HTR-8/SVneo (cell line): ENCODE data around the gene TMEM202.
"Not testable (repeated sequence)": the region's sequence is repeated elsewhere in the genome, so short reads cannot be mapped to it uniquely, and the experiment has no call there.

ENCODE experiments used
- DNase-seq: peaks from one replicate; pipeline ENCODE4 v3.0.0; 2011; ENCODE audit warnings: low spot score, mixed read lengths; ENCODE audit not compliant: insufficient read length
- FAIRE-seq: peaks from 2 replicates; lab custom pipeline; 2011; peaks lifted over from hg19 to GRCh38; lab: Jason Lieb, UNC

Gene TMEM202

GRCh38 chr15:72398648-72399047 lies 543 bp downstream of the TMEM202 start:
- no peak for DNase-seq
- FAIRE-seq: no peak

GRCh38 chr15:72402726-72403125 lies 4.6 kb downstream of the TMEM202 start:
- DNase-seq (no peak), FAIRE-seq (peak; percentile 9)

GRCh38 chr15:72404356-72404755 lies 6.3 kb downstream of the TMEM202 start:
- no peak for FAIRE-seq

GRCh38 chr15:72404841-72405240 lies 6.7 kb downstream of the TMEM202 start:
- no peak for DNase-seq
- FAIRE-seq: no peak

More at GRCh38 chr15:72404356-72404755, 6.3 kb downstream of the TMEM202 start:
- no peak for DNase-seq

GRCh38 chr15:72406936-72407335 lies 8.8 kb downstream of the TMEM202 start:
- no peak for DNase-seq
- FAIRE-seq: peak; percentile 13

- DNase-seq: no peak
- FAIRE-seq: no peak
These were observed 13.0 kb downstream of the TMEM202 start for GRCh38 chr15:72411111-72411510.

- DNase-seq: no peak
- FAIRE-seq: no peak
These were observed 13.4 kb downstream of the TMEM202 start for GRCh38 chr15:72411544-72411943.

- FAIRE-seq, DNase-seq: not testable (repeated sequence)
These were observed 15.2 kb downstream of the TMEM202 start for GRCh38 chr15:72413337-72413736.

GRCh38 chr15:72415304-72415703 lies 17.2 kb downstream of the TMEM202 start:
- no peak for DNase-seq
- no peak for FAIRE-seq

- DNase-seq, FAIRE-seq: not testable (repeated sequence)
These were observed 21.7 kb downstream of the TMEM202 start for GRCh38 chr15:72419768-72420167.

GRCh38 chr15:72420576-72420975 lies 22.5 kb downstream of the TMEM202 start:
- FAIRE-seq: no peak

GRCh38 chr15:72421484-72421883 lies 23.4 kb downstream of the TMEM202 start:
- DNase-seq (no peak), FAIRE-seq (peak; percentile 4)

More at GRCh38 chr15:72420576-72420975, 22.5 kb downstream of the TMEM202 start:
- no peak for DNase-seq

- DNase-seq (no peak), FAIRE-seq (no peak)
These were observed 25.2 kb downstream of the TMEM202 start for GRCh38 chr15:72423256-72423655.

GRCh38 chr15:72426753-72427152 lies 28.6 kb downstream of the TMEM202 start:
- FAIRE-seq: no peak
- DNase-seq: no peak

- DNase-seq (no peak), FAIRE-seq (no peak)
These were observed 39.7 kb downstream of the TMEM202 start for GRCh38 chr15:72437650-72438316.

GRCh38 chr15:72442848-72443247 lies 44.7 kb downstream of the TMEM202 start:
- DNase-seq, FAIRE-seq: not testable (repeated sequence)

GRCh38 chr15:72445426-72445825 lies 47.3 kb downstream of the TMEM202 start:
- DNase-seq (no peak), FAIRE-seq (no peak)

GRCh38 chr15:72450805-72451204 lies 52.7 kb downstream of the TMEM202 start:
- DNase-seq: no peak
- FAIRE-seq: peak; percentile 74

GRCh38 chr15:72451224-72451623 lies 53.1 kb downstream of the TMEM202 start:
- DNase-seq: no peak
- FAIRE-seq: no peak

- FAIRE-seq: no peak
- no peak for DNase-seq
These were observed 58.6 kb downstream of the TMEM202 start for GRCh38 chr15:72456684-72457083.
